Bronchial epithelial cell (primary cell): Measurements from ENCODE around the gene SPDYE6. TPM values are rescaled to one million over a fixed set of nuclear protein-coding genes. Genes with fewer than 3 reads are reported as not detected.
"Not testable (repeated sequence)": the region's sequence is repeated elsewhere in the genome, so short reads cannot be mapped to it uniquely, and the experiment has no call there.

Source experiments
- DNase-seq: peaks from one replicate; pipeline ENCODE4 v3.0.0-alpha.2; 2010; ENCODE audit warnings: low read depth
- FAIRE-seq: peaks from 2 replicates; lab custom pipeline; 2011; peaks lifted over from hg19 to GRCh38; lab: Jason Lieb, UNC
- H3K27me3 ChIP-seq: 2 replicates; pipeline ENCODE4 v1.5.1; 2011; ENCODE audit warnings: low read length; ENCODE audit not compliant: control insufficient read depth, insufficient read depth
- H3K36me3 ChIP-seq: 2 replicates; pipeline ENCODE4 v1.5.1; 2011; ENCODE audit warnings: low read length; ENCODE audit not compliant: control insufficient read depth, insufficient read depth
- H3K4me3 ChIP-seq: 2 replicates; pipeline ENCODE4 v1.5.1; 2011; ENCODE audit warnings: mild to moderate bottlenecking, low read depth, low read length, control low read depth
- total RNA-seq: library from RNA; depleted of rRNA; stranded (reverse); fragments of >200 nt; gene quantifications from 2 replicates; pipeline ENCODE4 v1.2.1, GENCODE V29; 2014
- TF ChIP-seq, protein P1 (sequence below): IDR thresholded peaks from 2 replicates; pipeline ENCODE4 v1.5.1; 2011; ENCODE audit warnings: mild to moderate bottlenecking, moderate library complexity, low read length, control low read depth, inconsistent platforms; ENCODE audit not compliant: insufficient read depth, severe bottlenecking

SPDYE6 gene
- total RNA-seq, 1 donor from 2014 or later = not detected

GRCh38 chr7:102326157-102326889, 29.9 kb downstream of the SPDYE6 start:
- TF ChIP-seq, protein P1, sequence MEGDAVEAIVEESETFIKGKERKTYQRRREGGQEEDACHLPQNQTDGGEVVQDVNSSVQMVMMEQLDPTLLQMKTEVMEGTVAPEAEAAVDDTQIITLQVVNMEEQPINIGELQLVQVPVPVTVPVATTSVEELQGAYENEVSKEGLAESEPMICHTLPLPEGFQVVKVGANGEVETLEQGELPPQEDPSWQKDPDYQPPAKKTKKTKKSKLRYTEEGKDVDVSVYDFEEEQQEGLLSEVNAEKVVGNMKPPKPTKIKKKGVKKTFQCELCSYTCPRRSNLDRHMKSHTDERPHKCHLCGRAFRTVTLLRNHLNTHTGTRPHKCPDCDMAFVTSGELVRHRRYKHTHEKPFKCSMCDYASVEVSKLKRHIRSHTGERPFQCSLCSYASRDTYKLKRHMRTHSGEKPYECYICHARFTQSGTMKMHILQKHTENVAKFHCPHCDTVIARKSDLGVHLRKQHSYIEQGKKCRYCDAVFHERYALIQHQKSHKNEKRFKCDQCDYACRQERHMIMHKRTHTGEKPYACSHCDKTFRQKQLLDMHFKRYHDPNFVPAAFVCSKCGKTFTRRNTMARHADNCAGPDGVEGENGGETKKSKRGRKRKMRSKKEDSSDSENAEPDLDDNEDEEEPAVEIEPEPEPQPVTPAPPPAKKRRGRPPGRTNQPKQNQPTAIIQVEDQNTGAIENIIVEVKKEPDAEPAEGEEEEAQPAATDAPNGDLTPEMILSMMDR = no peak

DNA sequence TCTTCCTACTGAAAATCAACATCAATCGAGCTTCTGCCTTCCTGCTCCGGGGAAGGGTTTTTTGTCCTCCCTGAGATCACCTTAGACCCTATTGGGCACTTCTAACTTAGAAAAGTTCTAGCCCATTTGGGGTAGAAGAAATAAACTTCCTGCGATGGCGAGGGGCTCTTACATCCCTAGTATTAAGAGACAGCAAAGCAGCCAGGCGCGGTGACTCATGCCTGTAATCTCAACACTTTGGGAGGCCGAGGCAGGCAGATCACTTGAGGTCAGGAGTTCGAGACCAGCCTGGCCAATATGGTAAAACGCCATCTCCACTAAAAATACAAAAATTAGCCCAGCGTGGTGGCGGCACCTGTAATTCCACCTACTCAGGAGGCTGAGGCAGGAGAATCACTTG, 31.1 kb downstream of the SPDYE6 start:
- FAIRE-seq, DNase-seq, H3K4me3 ChIP-seq, H3K27me3 ChIP-seq, H3K36me3 ChIP-seq: not testable (repeated sequence)

More at GRCh38 chr7:102326157-102326889, 29.9 kb downstream of the SPDYE6 start:
- no peak overlapping the region for H3K4me3 ChIP-seq
- no peaks in the 10 kb centered on the region for H3K27me3 ChIP-seq
- H3K36me3 ChIP-seq = no peaks in the 10 kb centered on the region
- no peak for DNase-seq
- FAIRE-seq = no peak

- FAIRE-seq (no peak), DNase-seq (no peak)
- H3K27me3 ChIP-seq = no peaks in the 10 kb centered on the region
- H3K36me3 ChIP-seq = no peaks in the 10 kb centered on the region
- no peak overlapping the region for H3K4me3 ChIP-seq
- TF ChIP-seq, protein P1 = no peak
These were observed 32.4 kb downstream of the SPDYE6 start for GRCh38 chr7:102323914-102324195.

DNA sequence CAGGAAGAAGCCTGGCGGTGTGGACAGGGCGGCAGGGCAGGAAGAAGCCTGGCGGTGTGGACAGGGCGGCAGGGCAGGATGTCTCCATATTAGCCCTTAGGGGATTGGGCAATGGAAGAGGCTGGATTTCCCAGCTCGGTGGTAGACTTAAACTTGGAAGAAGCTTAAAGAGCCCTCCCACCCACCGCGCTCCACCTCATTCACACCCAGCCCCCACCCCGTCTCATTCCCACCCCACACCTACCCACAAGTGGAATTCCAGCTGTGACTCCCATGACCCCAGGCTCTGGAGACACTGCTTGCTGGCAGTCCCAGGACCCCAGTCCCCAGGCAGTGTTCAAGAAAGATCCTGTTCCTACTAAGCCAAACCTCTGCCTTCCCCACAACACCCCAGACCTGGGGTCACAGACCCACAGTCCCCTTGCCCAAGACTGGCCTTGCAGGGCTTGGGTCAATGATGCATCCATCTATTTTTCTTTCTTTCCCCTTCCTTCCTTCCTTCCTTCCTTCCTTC, 34.0 kb downstream of the SPDYE6 start:
- TF ChIP-seq, protein P1 = no peak
- no peaks in the 10 kb centered on the region for H3K36me3 ChIP-seq
- FAIRE-seq (no peak), DNase-seq (no peak)
- no peaks in the 10 kb centered on the region for H3K27me3 ChIP-seq
- no peak overlapping the region for H3K4me3 ChIP-seq

DNA sequence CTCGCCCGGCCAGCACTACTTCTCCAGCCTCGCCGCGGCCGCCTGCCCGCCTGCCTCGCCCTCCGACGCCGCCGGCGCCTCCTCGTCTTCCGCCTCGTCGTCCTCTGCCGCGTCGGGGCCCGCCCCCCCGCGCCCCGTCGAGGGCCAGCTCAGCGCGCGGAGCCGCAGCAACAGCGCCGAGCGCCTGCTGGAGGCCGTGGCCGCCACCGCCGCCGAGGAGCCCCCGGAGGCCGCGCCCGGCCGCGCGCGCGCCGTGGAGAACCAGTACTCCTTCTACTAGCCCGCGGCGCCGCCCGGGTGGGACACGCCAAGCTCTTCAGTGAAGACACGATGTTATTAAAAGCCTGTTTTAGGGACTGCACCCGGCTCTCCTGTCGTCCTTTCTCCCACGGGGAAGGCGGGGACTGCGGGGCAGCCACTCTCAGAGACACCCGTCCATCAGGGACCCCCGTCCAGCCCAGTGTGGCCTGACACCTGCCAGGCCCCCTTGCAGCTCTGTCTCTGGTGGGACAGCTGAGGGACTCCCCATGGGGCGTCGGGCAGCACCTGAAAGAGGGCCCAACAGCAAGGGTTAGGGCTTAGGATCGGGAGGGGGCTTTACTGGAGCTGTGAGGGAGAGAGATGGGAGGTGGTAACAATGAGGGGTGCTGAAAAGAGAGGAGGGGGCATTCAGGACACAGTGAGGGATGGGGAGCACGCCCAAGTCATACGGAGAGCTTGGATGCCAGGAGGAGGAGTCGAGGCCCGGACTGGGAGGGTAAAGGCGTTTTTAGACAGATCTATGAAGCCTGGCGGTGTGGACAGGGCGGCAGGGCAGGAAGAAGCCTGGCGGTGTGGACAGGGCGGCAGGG, 34.7 kb downstream of the SPDYE6 start:
- TF ChIP-seq, protein P1 = no peak
- no peak for FAIRE-seq
- H3K27me3 ChIP-seq = no peaks in the 10 kb centered on the region
- no peak for DNase-seq
- no peaks in the 10 kb centered on the region for H3K36me3 ChIP-seq
- H3K4me3 ChIP-seq = no peak overlapping the region
